ENCODE measurements around the gene ACHE. TPM values are rescaled to one million over a fixed set of nuclear protein-coding genes. Genes with fewer than 3 reads are reported as not detected.

Gene ACHE
- total RNA-seq, 8 experiments from 2014 or later = 1.3 to 64.5 (median 13.4) TPM

GRCh38 chr7:100878685-100879084, 17.0 kb downstream of the ACHE start:
- 50 to 99% (median 89%) methylated on average over 2 to 6 of the region's 6 CpGs; no CpG with 5 or more reads in 2 of the 10 experiments for WGBS, 10 experiments
- H3K4me1 ChIP-seq (replicated peaks in 1 of 2) = peaks cover 15 to 19% of the 10 kb centered on the region in 2 donors
- in situ Hi-C loops (cut with MboI; ENCODE audit: low pct_unique_long_range_greater_than_20kb in 2 of 9, low sequenced_read_pairs in 9 of 9, unreplicated experiment in 9 of 9) = loop anchor here in 2 of 9 experiments (25.0 kb wide), 3 partner anchors 184 to 409 kb away; partner anchors contain the start of gene NAT16 (in 1 of the 2)

GRCh38 chr7:100878013-100878412, 17.7 kb downstream of the ACHE start:
- in situ Hi-C loops (cut with MboI; ENCODE audit: low pct_unique_long_range_greater_than_20kb in 2 of 9, low sequenced_read_pairs in 9 of 9, unreplicated experiment in 9 of 9) = loop anchor here in 2 of 9 experiments (25.0 kb wide), 3 partner anchors 184 to 409 kb away; partner anchors contain the start of gene NAT16 (in 1 of the 2)
- Histone ChIP-seq H3K27ac (no peak overlapping the region), H3K4me1 (replicated peaks in 1 of 2) (peaks cover 15 to 19% of the 10 kb centered on the region in 2 donors), H3K4me3 (no peak overlapping the region)
- WGBS, 10 experiments = 68 to 100% (median 90%) methylated on average over 2 to 7 of the region's 7 CpGs; no CpG with 5 or more reads in 2 of the 10 experiments
- no peak for ATAC-seq (replicated peaks in 6 of 8)

More at GRCh38 chr7:100878685-100879084, 17.0 kb downstream of the ACHE start:
- H3K4me3 ChIP-seq = no peak overlapping the region
- H3K27ac ChIP-seq = no peak overlapping the region
- no peak for ATAC-seq (replicated peaks in 6 of 8)

GRCh38 chr7:100875356-100875751, 20.3 kb downstream of the ACHE start:
- ATAC-seq (replicated peaks in 6 of 8) = peak; percentile 25 to 46 (median 36)
- Histone ChIP-seq H3K27ac (peak overlapping the region; percentile 97 to 98), H3K4me3 (peak overlapping the region; percentile 70 to 98 (median 91)), H3K4me1 (replicated peaks in 1 of 2) (peaks cover 15 to 19% of the 10 kb centered on the region in 2 donors)
- in situ Hi-C loops (cut with MboI; ENCODE audit: low pct_unique_long_range_greater_than_20kb in 2 of 9, low sequenced_read_pairs in 9 of 9, unreplicated experiment in 9 of 9) = loop anchor here in 2 of 9 experiments (25.0 kb wide), 3 partner anchors 187 to 412 kb away; partner anchors contain the start of gene NAT16 (in 1 of the 2)
- WGBS, 10 experiments = 0% methylated on average over 2 to 7 of the region's 39 CpGs; no CpG with 5 or more reads in 6 of the 10 experiments

GRCh38 chr7:100874577-100875355, 20.9 kb downstream of the ACHE start, which contains the start of gene SRRT:
Gene SRRT (plus strand): TSS chr7:100875103. CDS start chr7:100875591, 488 bp downstream.
- in situ Hi-C loops (cut with MboI; ENCODE audit: low pct_unique_long_range_greater_than_20kb in 2 of 9, low sequenced_read_pairs in 9 of 9, unreplicated experiment in 9 of 9) = loop anchor here in 7 of 9 experiments (25.0 kb wide), 5 partner anchors 162 to 413 kb away; partner anchors contain the start of genes SPACDR (in 5 of the 7), EPO (in 4 of the 7), POP7 (in 4 of the 7) and NAT16 (in 1 of the 7)
- 0 to 17% (median 0%) methylated on average over 1 to 25 of the region's 79 CpGs; no CpG with 5 or more reads in 2 of the 10 experiments for WGBS, 10 experiments
- Histone ChIP-seq H3K4me1 (replicated peaks in 1 of 2) (peaks cover 15 to 19% of the 10 kb centered on the region in 2 donors), H3K27ac (peak within 1 kb of the TSS; percentile 97 to 98), H3K4me3 (peak within 1 kb of the TSS; percentile 70 to 98 (median 91))
- ATAC-seq (replicated peaks in 6 of 8) = peak; percentile 88 to 96 (median 94)

- 18 to 80% (median 37%) methylated on average over 1 to 3 of the region's 8 CpGs; no CpG with 5 or more reads in 4 of the 10 experiments for WGBS, 10 experiments
- Histone ChIP-seq H3K4me3 (peak overlapping the region; percentile 70 to 98 (median 91)), H3K4me1 (replicated peaks in 1 of 2) (peaks cover 15 to 19% of the 10 kb centered on the region in 2 donors), H3K27ac (peak overlapping the region; percentile 97 to 98)
- peak in 4 of 8 experiments; percentile 0 to 8 (median 2) for ATAC-seq (replicated peaks in 6 of 8)
- in situ Hi-C loops (cut with MboI; ENCODE audit: low pct_unique_long_range_greater_than_20kb in 2 of 9, low sequenced_read_pairs in 9 of 9, unreplicated experiment in 9 of 9) = loop anchor here in 7 of 9 experiments (25.0 kb wide), 2 partner anchors 162 to 412 kb away; partner anchors contain the start of genes SPACDR (in 5 of the 7), EPO (in 4 of the 7) and POP7 (in 4 of the 7)
Observed at GRCh38 chr7:100874300-100874576, 21.4 kb downstream of the ACHE start.

GRCh38 chr7:100873599-100874299, 21.9 kb downstream of the ACHE start:
- ATAC-seq (replicated peaks in 6 of 8) = no peak
- Histone ChIP-seq H3K27ac (peak overlapping the region; percentile 97 to 98), H3K4me3 (peak overlapping the region; percentile 70 to 98 (median 91)), H3K4me1 (replicated peaks in 1 of 2) (peaks cover 15 to 19% of the 10 kb centered on the region in 2 donors)
- in situ Hi-C loops (cut with MboI; ENCODE audit: low pct_unique_long_range_greater_than_20kb in 2 of 9, low sequenced_read_pairs in 9 of 9, unreplicated experiment in 9 of 9) = loop anchor here in 7 of 9 experiments (25.0 kb wide), 2 partner anchors 161 to 411 kb away; partner anchors contain the start of genes SPACDR (in 5 of the 7), EPO (in 4 of the 7) and POP7 (in 4 of the 7)
- WGBS, 10 experiments = 60 to 96% (median 93%) methylated on average over 1 to 5 of the region's 10 CpGs; no CpG with 5 or more reads in 6 of the 10 experiments

- peak in 7 of 8 experiments; percentile 3 to 20 (median 6) for ATAC-seq (replicated peaks in 6 of 8)
- WGBS, 10 experiments = 23 to 80% (median 33%) methylated on average over 1 to 5 of the region's 27 CpGs; no CpG with 5 or more reads in 7 of the 10 experiments
- Histone ChIP-seq H3K4me1 (replicated peaks in 1 of 2) (peaks cover 12 to 21% of the 10 kb centered on the region in 2 donors), H3K27ac (peak overlapping the region in 1 of 2 donors; percentile 39), H3K4me3 (peak overlapping the region; percentile 5 to 36 (median 24))
- in situ Hi-C loops (cut with MboI; ENCODE audit: low pct_unique_long_range_greater_than_20kb in 2 of 9, low sequenced_read_pairs in 9 of 9, unreplicated experiment in 9 of 9) = loop anchor here in 7 of 9 experiments (25.0 kb wide), 2 partner anchors 156 to 406 kb away; partner anchors contain the start of genes SPACDR (in 5 of the 7), EPO (in 4 of the 7) and POP7 (in 4 of the 7)
Observed at GRCh38 chr7:100867776-100868485, 27.8 kb downstream of the ACHE start.

GRCh38 chr7:100867040-100867775, 28.5 kb downstream of the ACHE start, which contains the start of gene TRIP6:
Gene TRIP6 (plus strand): TSS chr7:100867387. CDS start chr7:100867498, 111 bp downstream.
- in situ Hi-C loops (cut with MboI; ENCODE audit: low pct_unique_long_range_greater_than_20kb in 2 of 9, low sequenced_read_pairs in 9 of 9, unreplicated experiment in 9 of 9) = loop anchor here in 7 of 9 experiments (25.0 kb wide), 2 partner anchors 155 to 405 kb away; partner anchors contain the start of genes SPACDR (in 5 of the 7), EPO (in 4 of the 7) and POP7 (in 4 of the 7)
- H3K27ac ChIP-seq = no peak within 1 kb of the TSS
- peaks cover 12 to 21% of the 10 kb centered on the region in 2 donors for H3K4me1 ChIP-seq (replicated peaks in 1 of 2)
- ATAC-seq (replicated peaks in 6 of 8) = peak; percentile 62 to 91 (median 81)
- WGBS, 10 experiments = 0 to 12% (median 6%) methylated on average over 2 to 11 of the region's 42 CpGs; no CpG with 5 or more reads in 3 of the 10 experiments
- H3K4me3 ChIP-seq = peak within 1 kb of the TSS; percentile 5 to 36 (median 24)

- WGBS, 10 experiments = 20% methylated on average over 1 of the region's 5 CpGs; no CpG with 5 or more reads in 9 of the 10 experiments
- in situ Hi-C loops (cut with MboI; ENCODE audit: low pct_unique_long_range_greater_than_20kb in 2 of 9, low sequenced_read_pairs in 9 of 9, unreplicated experiment in 9 of 9) = loop anchor here in 7 of 9 experiments (25.0 kb wide), 2 partner anchors 154 to 404 kb away; partner anchors contain the start of genes SPACDR (in 5 of the 7), EPO (in 4 of the 7) and POP7 (in 4 of the 7)
- no peak overlapping the region for H3K27ac ChIP-seq
Observed at GRCh38 chr7:100866729-100867039, 29.0 kb downstream of the ACHE start.

GRCh38 chr7:100865938-100866728, 29.6 kb downstream of the ACHE start:
- 80 to 100% methylated on average over 2 to 3 of the region's 46 CpGs; no CpG with 5 or more reads in 8 of the 10 experiments for WGBS, 10 experiments
- peak in 3 of 8 experiments; percentile 0 to 61 (median 6) for ATAC-seq (replicated peaks in 6 of 8)
- H3K27ac ChIP-seq = no peak overlapping the region
- H3K4me1 ChIP-seq (replicated peaks in 1 of 2) = peaks cover 12 to 21% of the 10 kb centered on the region in 2 donors
- peak overlapping the region in 1 of 5 donors; percentile 36 for H3K4me3 ChIP-seq
- in situ Hi-C loops (cut with MboI; ENCODE audit: low pct_unique_long_range_greater_than_20kb in 2 of 9, low sequenced_read_pairs in 9 of 9, unreplicated experiment in 9 of 9) = loop anchor here in 7 of 9 experiments (25.0 kb wide), 2 partner anchors 154 to 404 kb away; partner anchors contain the start of genes SPACDR (in 5 of the 7), EPO (in 4 of the 7) and POP7 (in 4 of the 7)

More at GRCh38 chr7:100866729-100867039, 29.0 kb downstream of the ACHE start:
- peak in 4 of 8 experiments; percentile 1 to 6 (median 2) for ATAC-seq (replicated peaks in 6 of 8)
- Histone ChIP-seq H3K4me3 (peak overlapping the region in 3 of 5 donors; percentile 17 to 36 (median 24)), H3K4me1 (replicated peaks in 1 of 2) (peaks cover 12 to 21% of the 10 kb centered on the region in 2 donors)
